ENCODE results near the gene KDR.
A peak's percentile ranks its signal among the peaks of the same experiment; 100 is the strongest.

The KDR gene

GRCh38 chr4:55125087-55125721 is at the start of gene KDR:
Gene KDR (minus strand): TSS chr4:55125595. CDS start chr4:55125293, 302 bp downstream.
- peak; percentile 80 for DNase-seq

- DNase-seq: no peak
Measured at GRCh38 chr4:55173580-55173979, 48.2 kb upstream of the KDR start.

GRCh38 chr4:55172694-55173287 is 47.4 kb upstream of the KDR start:
- DNase-seq: no peak

GRCh38 chr4:55170462-55170861 is 45.1 kb upstream of the KDR start:
- DNase-seq: no peak

- peak; percentile 28 for DNase-seq
Measured at GRCh38 chr4:55169352-55169961, 44.1 kb upstream of the KDR start.

GRCh38 chr4:55162396-55162795 is 37.0 kb upstream of the KDR start:
- no peak for DNase-seq

GRCh38 chr4:55161739-55162138 is 36.3 kb upstream of the KDR start:
- no peak for DNase-seq

- DNase-seq: no peak
Measured at GRCh38 chr4:55159851-55160250, 34.5 kb upstream of the KDR start.

GRCh38 chr4:55158957-55159356 is 33.6 kb upstream of the KDR start:
- no peak for DNase-seq

GRCh38 chr4:55157559-55158277 is 32.3 kb upstream of the KDR start:
- DNase-seq: peak; percentile 55

GRCh38 chr4:55154933-55155332 is 29.5 kb upstream of the KDR start:
- no peak for DNase-seq

GRCh38 chr4:55154290-55154880 is 29.0 kb upstream of the KDR start:
- no peak for DNase-seq

GRCh38 chr4:55143858-55144257 is 18.5 kb upstream of the KDR start:
- no peak for DNase-seq

GRCh38 chr4:55138367-55138766 is 13.0 kb upstream of the KDR start:
- no peak for DNase-seq

- DNase-seq: no peak
Measured at GRCh38 chr4:55136634-55137033, 11.2 kb upstream of the KDR start.

- no peak for DNase-seq
Measured at GRCh38 chr4:55133951-55134350, 8.6 kb upstream of the KDR start.

GRCh38 chr4:55132775-55133174 is 7.4 kb upstream of the KDR start:
- DNase-seq: no peak

GRCh38 chr4:55127521-55127920 is 2.1 kb upstream of the KDR start:
- DNase-seq: no peak

GRCh38 chr4:55127053-55127452 is 1.7 kb upstream of the KDR start:
- DNase-seq: no peak

- peak; percentile 66 for DNase-seq
Measured at GRCh38 chr4:55125763-55126541, 557 bp upstream of the KDR start.

GRCh38 chr4:55124322-55125076 is 896 bp downstream of the KDR start:
- DNase-seq: peak; percentile 63

GRCh38 chr4:55123791-55124190 is 1.6 kb downstream of the KDR start:
- peak; percentile 67 for DNase-seq
